Colon (tissue), 2 donors: ENCODE data around the gene FUCA1.

Experiments
- FAIRE-seq: peaks from 2 replicates; lab custom pipeline; 2012; peaks lifted over from hg19 to GRCh38; lab: Jason Lieb, UNC
- donor health status: control.
- donor health status: control.

FUCA1 gene

DNA sequence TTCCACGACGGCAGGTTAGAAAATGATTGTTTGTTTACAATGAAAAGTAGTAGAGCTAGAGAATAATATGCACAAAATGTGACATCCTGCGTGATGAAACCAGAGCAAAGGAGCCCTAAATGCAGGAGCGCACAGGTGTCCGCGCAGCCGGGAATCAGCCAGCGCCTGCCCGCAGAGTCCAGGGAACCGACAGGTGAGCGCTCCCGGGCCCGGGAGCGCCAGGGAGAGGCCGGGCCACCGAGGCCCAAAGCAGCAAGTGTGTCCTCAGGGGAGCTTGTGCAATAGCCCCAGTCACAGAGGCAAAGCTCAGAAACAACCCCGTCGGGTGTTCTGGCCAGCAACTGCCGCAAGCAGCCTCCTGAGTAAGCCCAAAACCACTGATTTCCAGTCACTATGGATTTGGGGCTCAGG, 66.7 kb downstream of the FUCA1 start:
- FAIRE-seq, result no peak

DNA sequence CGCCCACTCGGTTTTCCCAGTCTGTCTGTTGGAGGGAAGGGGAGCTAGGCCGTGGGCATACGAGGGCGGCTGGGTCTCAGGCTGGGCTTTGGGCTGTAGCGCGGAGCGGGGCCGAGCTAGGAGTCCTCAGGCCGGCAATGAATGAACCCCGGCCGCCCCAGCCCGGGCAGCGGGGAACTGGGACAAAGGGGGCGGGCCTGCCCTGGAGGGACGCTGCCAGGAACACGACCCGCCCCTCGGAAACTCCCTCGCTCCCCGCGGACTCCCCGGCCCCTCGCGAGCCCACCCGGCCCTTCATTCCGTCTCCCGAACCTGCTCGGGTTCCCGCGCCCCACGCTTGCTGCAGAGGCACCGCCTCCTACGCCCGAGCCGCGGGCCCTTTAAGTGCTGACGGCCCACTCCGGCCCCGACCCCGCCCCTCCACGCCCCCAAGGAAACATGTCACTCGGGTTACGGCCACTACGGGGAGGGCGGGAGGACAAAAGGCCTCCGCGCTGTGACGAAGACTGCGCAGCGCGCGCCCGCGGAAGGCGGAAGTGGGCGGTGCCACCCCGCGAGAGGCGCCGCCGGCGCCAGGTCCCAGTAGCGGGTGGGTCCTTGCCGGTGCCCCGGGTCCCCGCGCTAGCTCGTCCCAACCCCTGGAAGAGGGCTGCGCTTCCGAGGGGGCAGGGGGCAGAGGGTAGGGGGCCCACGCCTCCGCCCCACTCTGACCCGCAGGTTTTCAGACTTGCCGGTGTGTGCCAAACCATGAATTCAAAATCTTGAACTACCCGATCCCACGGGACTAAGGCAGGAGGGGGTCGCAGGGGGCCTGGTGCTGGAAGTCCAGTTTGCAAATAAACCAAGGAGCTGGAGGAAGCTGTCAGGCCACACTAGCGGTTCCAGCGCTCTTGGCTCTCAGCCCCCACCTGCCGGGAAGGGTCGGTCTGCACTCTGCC, 67.4 kb downstream of the FUCA1 start, which contains the start of gene GALE:
Gene GALE (minus strand): TSS at position 355 of the 938 bp plus-strand sequence. CDS start 1,747 bp downstream, outside the sequence.
- FAIRE-seq, result no peak

DNA sequence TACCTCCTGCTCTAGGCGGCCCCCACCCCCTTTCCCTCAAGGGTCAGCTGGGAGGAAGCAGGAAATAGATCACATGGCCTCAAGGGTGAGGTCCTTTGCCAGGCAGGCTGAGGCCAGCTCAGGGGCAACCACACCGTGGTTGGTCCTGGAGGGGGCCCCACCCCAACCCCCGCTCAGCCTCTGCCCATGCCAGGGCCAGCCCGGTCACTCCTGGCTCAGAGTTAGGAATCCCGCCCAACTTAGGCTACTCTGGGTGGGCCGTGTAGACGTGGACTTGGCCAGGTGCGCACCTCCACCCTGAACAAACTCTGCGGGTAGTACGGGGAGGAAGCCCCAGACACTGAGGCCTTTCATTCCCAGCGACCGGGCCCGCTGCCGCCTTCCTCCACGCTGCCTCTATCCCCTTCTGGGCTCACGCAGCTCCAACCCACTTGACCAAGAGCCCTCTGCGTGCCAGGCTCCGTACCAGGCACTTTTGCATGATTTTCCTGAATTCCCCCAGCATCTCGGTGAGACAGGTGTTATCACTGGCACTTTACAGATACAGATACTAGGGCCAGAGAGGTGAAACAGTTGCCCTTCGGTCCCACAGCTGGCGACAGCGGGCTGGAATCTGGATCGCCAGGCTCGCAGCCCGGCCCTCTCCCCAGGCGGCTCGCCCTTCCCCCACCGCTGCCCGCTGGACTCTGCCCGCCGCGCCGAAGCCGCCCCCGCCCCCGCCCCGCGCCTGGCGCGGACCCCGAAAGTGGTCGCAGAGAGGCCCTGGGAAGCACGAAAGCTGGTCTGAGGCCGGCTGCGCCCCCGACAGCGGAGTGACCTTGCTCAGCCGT, 68.3 kb downstream of the FUCA1 start:
- no peak for FAIRE-seq

DNA sequence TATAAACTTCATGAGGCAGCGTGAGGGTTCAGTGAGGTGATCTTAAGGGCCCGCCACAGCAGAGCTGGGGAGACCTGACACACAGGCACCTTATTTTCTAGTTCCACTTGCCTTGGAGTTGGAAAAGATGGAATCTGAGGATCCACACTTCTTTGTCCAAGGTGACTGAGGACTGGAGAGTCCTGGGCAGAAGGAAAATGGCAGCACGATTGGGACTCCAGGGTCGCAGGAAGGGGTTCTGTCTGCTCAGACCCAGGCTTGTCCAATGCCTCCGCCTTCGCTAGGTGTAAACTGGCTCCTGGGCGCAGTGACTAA, 68.9 kb downstream of the FUCA1 start:
- no peak for FAIRE-seq

DNA sequence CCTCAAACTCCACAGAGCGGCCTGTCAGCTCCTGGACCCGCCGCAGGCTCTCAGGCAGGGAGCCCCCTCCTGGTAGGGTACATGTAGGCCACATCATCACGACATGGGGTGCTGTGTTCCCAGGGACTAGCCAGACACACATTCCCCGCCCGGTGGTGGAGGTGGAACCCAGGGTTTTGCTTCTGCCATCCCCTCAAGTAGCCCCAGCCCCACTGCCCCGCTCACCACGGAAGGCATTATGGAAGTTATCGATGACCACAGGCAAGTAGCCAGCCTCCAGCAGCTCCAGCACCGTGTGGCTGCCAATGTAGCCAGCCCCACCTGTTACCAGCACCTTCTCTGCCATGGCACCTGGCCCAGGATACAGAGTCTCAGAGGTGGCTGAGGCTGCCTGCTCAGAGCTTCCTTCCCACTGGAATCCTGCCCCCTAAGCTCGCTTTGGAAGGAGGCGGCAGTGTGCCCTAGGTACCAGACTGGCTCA, 69.4 kb downstream of the FUCA1 start:
- FAIRE-seq, result no peak

DNA sequence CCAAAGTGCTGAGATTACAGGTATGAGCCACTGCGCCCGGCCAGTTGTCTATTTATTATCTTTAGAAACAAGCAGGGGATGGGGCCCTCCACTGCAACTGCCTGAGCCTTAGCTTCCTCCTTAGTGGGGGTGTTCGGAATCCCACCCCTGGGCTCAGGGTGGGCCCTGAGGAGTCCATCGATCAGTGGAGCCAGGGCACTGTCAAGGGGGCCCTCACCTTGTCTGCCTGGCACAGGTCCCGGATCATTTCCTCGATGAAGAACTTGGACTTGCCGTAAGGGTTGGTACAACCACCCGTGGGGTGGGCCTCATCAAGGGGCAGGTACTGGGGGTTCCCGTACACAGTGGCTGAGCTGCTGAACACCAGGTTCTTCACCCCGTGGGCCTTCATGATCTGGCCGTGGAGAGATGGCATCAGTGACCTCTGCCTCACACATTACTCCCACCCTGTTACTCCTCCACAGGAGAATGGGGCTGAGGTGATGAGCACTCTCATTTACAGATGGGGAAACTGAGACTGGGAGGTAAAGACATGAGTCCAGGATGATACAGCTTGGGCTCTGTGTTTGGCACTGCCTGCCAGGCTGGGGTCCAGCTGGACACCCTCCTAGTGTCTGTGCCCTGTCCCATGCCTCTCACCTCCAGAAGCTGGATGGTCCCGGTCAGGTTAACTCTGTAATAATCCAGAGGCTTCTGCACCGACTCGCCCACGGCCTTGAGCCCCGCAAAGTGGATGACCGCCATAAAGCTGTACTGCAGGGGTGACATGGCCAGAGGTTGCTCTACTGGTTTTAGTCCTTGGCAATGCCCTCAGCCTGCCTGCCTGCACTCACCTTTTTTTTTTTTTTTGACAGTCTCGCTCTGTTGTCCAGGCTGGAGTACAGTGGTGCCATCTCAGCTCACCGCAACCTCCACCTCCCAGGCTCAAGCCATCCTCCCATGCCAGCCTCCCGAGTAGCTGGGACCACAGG, 70.3 kb downstream of the FUCA1 start:
- FAIRE-seq, result no peak

DNA sequence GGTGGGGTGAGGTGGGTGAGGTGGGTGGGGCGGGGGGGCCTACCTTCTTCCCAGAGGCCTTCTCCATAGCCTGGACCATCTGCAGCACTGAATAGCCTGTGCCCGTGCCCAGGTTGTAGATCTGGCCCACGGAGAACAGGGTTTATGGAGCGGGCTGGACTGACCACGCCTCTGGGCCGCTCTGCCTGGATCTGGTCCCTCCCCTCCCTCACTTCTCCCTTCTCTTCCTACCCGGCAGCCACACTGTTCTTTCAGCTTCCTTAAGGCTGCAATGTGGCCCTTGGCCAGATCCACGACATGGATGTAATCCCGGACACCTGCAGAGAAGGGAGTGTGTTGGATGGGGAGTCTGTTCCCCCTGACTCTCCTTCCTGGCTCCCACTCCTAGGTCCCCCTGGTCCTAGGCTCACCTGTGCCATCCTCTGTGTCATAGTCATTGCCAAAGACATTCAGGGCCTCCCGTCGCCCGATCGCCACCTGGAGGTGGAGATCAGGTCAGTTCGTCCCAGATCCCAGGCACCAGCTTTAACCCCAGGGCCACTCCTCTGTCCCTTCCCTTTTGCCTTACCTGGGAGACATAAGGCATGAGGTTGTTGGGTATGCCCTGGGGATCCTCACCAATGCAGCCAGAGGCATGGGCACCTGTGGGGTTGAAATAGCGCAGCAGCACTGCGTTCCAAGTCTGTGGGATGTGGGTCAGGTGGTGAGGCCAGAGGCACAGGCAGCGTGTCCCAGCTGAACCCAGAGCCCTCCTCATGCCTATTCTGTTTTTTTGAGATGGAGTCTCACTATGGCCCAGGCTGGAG, 71.4 kb downstream of the FUCA1 start:
- FAIRE-seq, result no peak

DNA sequence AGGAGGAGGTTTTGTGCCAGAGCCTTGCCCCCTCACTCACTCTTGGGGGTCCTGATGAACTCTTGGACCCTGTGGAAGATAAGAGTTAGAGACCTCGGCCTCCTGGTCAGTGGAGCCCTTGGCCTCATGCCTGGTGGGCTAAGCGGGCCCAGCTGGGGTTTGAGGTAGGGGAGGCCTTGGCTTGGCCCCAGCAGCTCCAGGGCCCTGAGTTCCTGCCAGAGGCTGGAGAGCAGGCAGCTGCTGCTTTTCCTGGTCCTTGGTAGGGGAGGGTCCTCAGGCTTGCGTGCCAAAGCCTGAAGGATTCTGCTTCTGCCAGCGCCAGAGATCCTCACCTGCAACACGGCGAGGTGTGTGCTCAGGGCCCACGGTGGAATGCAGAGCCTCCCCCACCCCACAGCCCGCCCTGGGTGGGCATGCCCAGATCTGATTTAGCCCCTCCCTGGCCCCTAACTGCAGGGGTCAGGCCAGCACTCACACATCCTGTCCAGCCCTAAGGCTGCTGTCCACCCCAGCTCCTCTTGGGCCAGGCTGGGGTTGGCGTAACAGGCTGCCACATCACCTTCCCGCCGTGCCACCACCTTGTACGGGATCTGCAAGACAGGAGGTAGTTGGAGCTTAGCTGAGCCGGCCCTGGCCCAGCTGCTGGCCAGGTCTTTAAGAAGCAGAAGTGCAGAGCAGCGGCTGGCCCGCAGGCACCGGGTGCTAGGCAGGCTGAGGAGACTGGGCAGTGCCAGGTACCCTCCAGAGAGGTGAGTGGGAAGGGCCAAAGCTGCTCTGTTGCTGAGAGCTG, 72.2 kb downstream of the FUCA1 start:
- no peak for FAIRE-seq
